Transverse colon (tissue), 4 donors: ENCODE data around the gene PEX11A.

Experiments used
- CTCF ChIP-seq, 5 experiments: fragments of 200-600 bp in 3 of 5; fragments of 450-650 bp in 2 of 5; sonication (generic) in 3 of 5; IDR thresholded peaks; 1 replicate in 2 of 5; 2 replicates in 3 of 5; pipeline ENCODE4 v1.5.1; 2016 to 2017; ENCODE audit warnings: antibody characterized with exemption in 5 of 5, inconsistent platforms in 3 of 5, mild to moderate bottlenecking in 2 of 5, moderate library complexity in 1 of 5
- POLR2A ChIP-seq: fragments of 450-650 bp; IDR thresholded peaks from one replicate; pipeline ENCODE4 v1.6.1; 2016; ENCODE audit warnings: antibody characterized with exemption, mild to moderate bottlenecking, moderate library complexity
- POLR2AphosphoS5 ChIP-seq, 3 donors: sonication (generic); formaldehyde crosslinking; IDR thresholded peaks; one replicate each; pipeline ENCODE4 v1.6.1; 2016; ENCODE audit warnings: antibody characterized with exemption in 3 of 3

GRCh38 chr15:89690276-89691218 is at the start of gene PEX11A, which contains the start of gene WDR93:
- TF ChIP-seq CTCF (IDR thresholded peaks at IDR 0.05) (no peak), POLR2AphosphoS5 (IDR thresholded peaks at IDR 0.05) (peak; percentile 76 to 95 (median 88)), POLR2A (peak; percentile 86)
